ENCODE results near the gene ADGRB3. TPM values are rescaled to one million over a fixed set of nuclear protein-coding genes. Genes with fewer than 3 reads are reported as not detected.

Gene ADGRB3
- total and polyA plus RNA-seq, 8 donors = 0.19 to 16.0 (median 0.61) TPM; not detected in 1

DNA sequence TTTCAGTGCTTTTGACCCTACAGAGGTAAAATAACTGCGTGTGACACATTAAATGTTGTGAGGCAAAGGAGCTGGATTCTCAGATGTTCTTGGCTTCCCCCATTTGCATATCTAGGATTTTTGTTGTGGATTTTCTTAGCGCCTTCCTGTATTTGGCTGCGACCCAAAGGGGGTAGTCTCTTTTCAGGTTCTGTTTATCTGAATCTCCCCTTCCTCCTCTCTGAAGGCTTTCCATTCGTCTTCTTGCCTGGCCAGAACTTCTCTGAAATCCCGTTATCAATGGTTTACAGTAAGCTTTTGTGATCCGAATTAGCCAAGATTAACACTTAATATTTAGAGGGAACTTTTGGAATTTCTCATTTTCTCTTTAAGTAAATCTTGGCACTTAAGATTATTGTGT lies 60.8 kb downstream of the ADGRB3 start:
- no peaks in the 10 kb centered on the region for H3K4me1 ChIP-seq
- intact Hi-C loops (cut with DNase I; ENCODE audit: low total_unique reads) = no loop called here

DNA sequence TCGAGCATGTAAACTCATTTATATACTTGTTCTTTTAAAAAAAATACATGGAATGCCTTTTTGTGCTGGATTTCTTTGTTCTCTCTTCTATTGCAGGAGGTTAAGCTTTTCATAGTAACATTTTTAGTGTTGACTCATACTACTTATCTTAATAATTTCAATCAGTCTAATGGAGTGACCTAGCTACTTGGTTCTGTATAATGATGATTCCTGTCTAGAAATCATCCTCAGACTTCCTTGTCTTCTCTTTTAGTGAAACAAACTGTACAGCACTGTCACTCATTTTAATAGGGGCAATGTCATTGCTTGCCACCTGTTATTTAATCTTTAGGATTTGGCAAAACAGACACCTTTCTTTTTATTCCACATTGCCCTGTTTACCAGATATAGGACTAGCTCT lies 62.3 kb downstream of the ADGRB3 start:
- Histone ChIP-seq H3K4me1 (no peaks in the 10 kb centered on the region), H3K27ac (no peak overlapping the region), H3K4me3 (no peak overlapping the region), H3K9me3 (no peaks in the 10 kb centered on the region), H3K36me3 (no peaks in the 10 kb centered on the region), H3K27me3 (no peaks in the 10 kb centered on the region)
- TF ChIP-seq, protein P1, sequence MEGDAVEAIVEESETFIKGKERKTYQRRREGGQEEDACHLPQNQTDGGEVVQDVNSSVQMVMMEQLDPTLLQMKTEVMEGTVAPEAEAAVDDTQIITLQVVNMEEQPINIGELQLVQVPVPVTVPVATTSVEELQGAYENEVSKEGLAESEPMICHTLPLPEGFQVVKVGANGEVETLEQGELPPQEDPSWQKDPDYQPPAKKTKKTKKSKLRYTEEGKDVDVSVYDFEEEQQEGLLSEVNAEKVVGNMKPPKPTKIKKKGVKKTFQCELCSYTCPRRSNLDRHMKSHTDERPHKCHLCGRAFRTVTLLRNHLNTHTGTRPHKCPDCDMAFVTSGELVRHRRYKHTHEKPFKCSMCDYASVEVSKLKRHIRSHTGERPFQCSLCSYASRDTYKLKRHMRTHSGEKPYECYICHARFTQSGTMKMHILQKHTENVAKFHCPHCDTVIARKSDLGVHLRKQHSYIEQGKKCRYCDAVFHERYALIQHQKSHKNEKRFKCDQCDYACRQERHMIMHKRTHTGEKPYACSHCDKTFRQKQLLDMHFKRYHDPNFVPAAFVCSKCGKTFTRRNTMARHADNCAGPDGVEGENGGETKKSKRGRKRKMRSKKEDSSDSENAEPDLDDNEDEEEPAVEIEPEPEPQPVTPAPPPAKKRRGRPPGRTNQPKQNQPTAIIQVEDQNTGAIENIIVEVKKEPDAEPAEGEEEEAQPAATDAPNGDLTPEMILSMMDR (IDR thresholded peaks at IDR 0.05) = no peak
- TF ChIP-seq POLR2AphosphoS5 (IDR thresholded peaks at IDR 0.05) (no peak), EP300 (IDR thresholded peaks at IDR 0.05) (no peak), POLR2A (IDR thresholded peaks at IDR 0.05) (no peak)
- 56 to 73% (median 66%) methylated on average over 1 of the region's 1 CpG for WGBS, 5 donors
- intact Hi-C loops (cut with DNase I; ENCODE audit: low total_unique reads) = no loop called here
- no peak for DNase-seq

More for the DNA sequence above, 60.8 kb downstream of the ADGRB3 start:
- H3K9me3 ChIP-seq = no peaks in the 10 kb centered on the region
- TF ChIP-seq EP300 (IDR thresholded peaks at IDR 0.05) = no peak
- no peak for TF ChIP-seq POLR2A (IDR thresholded peaks at IDR 0.05)
- TF ChIP-seq, protein P1 (IDR thresholded peaks at IDR 0.05) = no peak
- TF ChIP-seq POLR2AphosphoS5 (IDR thresholded peaks at IDR 0.05) = no peak
- DNase-seq = no peak
- 72 to 86% (median 82%) methylated on average over 6 of the region's 6 CpGs for WGBS, 5 donors
- H3K4me3 ChIP-seq = no peak overlapping the region
- H3K27me3 ChIP-seq = no peaks in the 10 kb centered on the region
- no peaks in the 10 kb centered on the region for H3K36me3 ChIP-seq
- H3K27ac ChIP-seq = no peak overlapping the region

GRCh38 chr6:68701159-68701558 lies 66.1 kb downstream of the ADGRB3 start:
- intact Hi-C loops (cut with DNase I; ENCODE audit: low total_unique reads) = no loop called here
- Histone ChIP-seq H3K9me3 (no peaks in the 10 kb centered on the region), H3K27ac (no peak overlapping the region), H3K36me3 (no peaks in the 10 kb centered on the region), H3K27me3 (no peaks in the 10 kb centered on the region), H3K4me1 (no peaks in the 10 kb centered on the region), H3K4me3 (no peak overlapping the region)
- WGBS, 5 donors = 38 to 66% (median 56%) methylated on average over 4 of the region's 4 CpGs
- TF ChIP-seq EP300 (IDR thresholded peaks at IDR 0.05) (no peak), POLR2A (IDR thresholded peaks at IDR 0.05) (no peak), POLR2AphosphoS5 (IDR thresholded peaks at IDR 0.05) (no peak)
- DNase-seq = no peak

GRCh38 chr6:68704485-68704884 lies 69.4 kb downstream of the ADGRB3 start:
- H3K4me3 ChIP-seq = no peak overlapping the region
- intact Hi-C loops (cut with DNase I; ENCODE audit: low total_unique reads) = no loop called here
- TF ChIP-seq POLR2AphosphoS5 (IDR thresholded peaks at IDR 0.05) (no peak), EP300 (IDR thresholded peaks at IDR 0.05) (no peak), POLR2A (IDR thresholded peaks at IDR 0.05) (no peak)
- TF ChIP-seq, protein P1 (IDR thresholded peaks at IDR 0.05) = no peak

DNA sequence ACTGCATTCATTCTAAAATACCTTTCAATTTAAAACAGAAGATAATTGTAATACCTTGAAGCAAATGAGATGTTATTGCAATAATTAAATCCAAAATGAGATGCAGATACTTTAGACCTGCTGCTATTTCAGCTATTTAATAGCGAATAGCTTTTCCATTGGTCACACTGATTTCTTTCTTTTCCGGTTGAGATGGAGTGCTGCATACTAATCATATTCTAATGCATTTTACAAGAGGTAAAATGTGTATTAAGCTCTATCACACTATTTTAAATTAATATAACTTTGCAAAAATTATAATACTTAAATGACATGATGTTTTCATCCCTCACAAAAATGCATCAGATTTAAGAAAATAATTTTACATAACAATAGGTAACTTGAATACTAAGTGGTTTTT lies 74.0 kb downstream of the ADGRB3 start:
- WGBS, 5 donors = 90 to 96% (median 93%) methylated on average over 2 of the region's 2 CpGs
- intact Hi-C loops (cut with DNase I; ENCODE audit: low total_unique reads) = no loop called here

More at GRCh38 chr6:68704485-68704884, 69.4 kb downstream of the ADGRB3 start:
- no peaks in the 10 kb centered on the region for H3K9me3 ChIP-seq
- no peaks in the 10 kb centered on the region for H3K36me3 ChIP-seq
- H3K27ac ChIP-seq = no peak overlapping the region
- H3K27me3 ChIP-seq = no peaks in the 10 kb centered on the region
- no peaks in the 10 kb centered on the region for H3K4me1 ChIP-seq
- no peak for DNase-seq

More for the DNA sequence above, 74.0 kb downstream of the ADGRB3 start:
- DNase-seq = no peak
- no peak for TF ChIP-seq POLR2AphosphoS5 (IDR thresholded peaks at IDR 0.05)
- TF ChIP-seq, protein P1 (IDR thresholded peaks at IDR 0.05) = no peak
- TF ChIP-seq POLR2A (IDR thresholded peaks at IDR 0.05) = no peak
- TF ChIP-seq EP300 (IDR thresholded peaks at IDR 0.05) = no peak
- no peaks in the 10 kb centered on the region for H3K4me1 ChIP-seq
- no peaks in the 10 kb centered on the region for H3K36me3 ChIP-seq
- H3K27ac ChIP-seq = no peak overlapping the region
- no peaks in the 10 kb centered on the region for H3K27me3 ChIP-seq
- H3K4me3 ChIP-seq = no peak overlapping the region
- no peaks in the 10 kb centered on the region for H3K9me3 ChIP-seq
